GM18868 (cell line): ENCODE results near the gene ZNF555.
"Not testable (repeated sequence)": the region's sequence is repeated elsewhere in the genome, so short reads cannot be mapped to it uniquely, and the experiment has no call there.

ENCODE experiments used
- ATAC-seq: cut with Tn5 transposase; IDR thresholded peaks from one replicate; pipeline ENCODE4 v1.9.1; 2021; ENCODE audit warnings: mild to moderate bottlenecking, moderate library complexity; ENCODE audit not compliant: unreplicated experiment

The ZNF555 gene

GRCh38 chr19:2806736-2807378 is 34.4 kb upstream of the ZNF555 start:
- ATAC-seq: no peak

- no peak for ATAC-seq
These were observed 33.7 kb upstream of the ZNF555 start for GRCh38 chr19:2807379-2808128.

GRCh38 chr19:2808129-2808941 is 32.9 kb upstream of the ZNF555 start:
- ATAC-seq: no peak

- ATAC-seq: no peak
These were observed 31.7 kb upstream of the ZNF555 start for GRCh38 chr19:2809387-2810140.

GRCh38 chr19:2810141-2811091 is 30.9 kb upstream of the ZNF555 start:
- no peak for ATAC-seq

- ATAC-seq: no peak
These were observed 30.0 kb upstream of the ZNF555 start for GRCh38 chr19:2811221-2811722.

GRCh38 chr19:2811735-2812413 is 29.4 kb upstream of the ZNF555 start:
- no peak for ATAC-seq

- ATAC-seq: no peak
These were observed 28.7 kb upstream of the ZNF555 start for GRCh38 chr19:2812414-2813234.

- ATAC-seq: no peak
These were observed 27.8 kb upstream of the ZNF555 start for GRCh38 chr19:2813235-2814160.

- no peak for ATAC-seq
These were observed 26.8 kb upstream of the ZNF555 start for GRCh38 chr19:2814426-2814825.

GRCh38 chr19:2815191-2815614 is 26.1 kb upstream of the ZNF555 start:
- ATAC-seq: no peak

GRCh38 chr19:2815923-2816322 is 25.4 kb upstream of the ZNF555 start:
- ATAC-seq: no peak

- ATAC-seq: no peak
These were observed 24.6 kb upstream of the ZNF555 start for GRCh38 chr19:2816641-2817040.

- ATAC-seq: not testable (repeated sequence)
These were observed 23.9 kb upstream of the ZNF555 start for GRCh38 chr19:2817237-2817829.

GRCh38 chr19:2819540-2820111 is 21.6 kb upstream of the ZNF555 start, which contains the start of gene ZNF554:
Gene ZNF554 (plus strand): TSS chr19:2819868. CDS start chr19:2820072, 204 bp downstream.
- peak; percentile 81 for ATAC-seq

- ATAC-seq: no peak
These were observed 21.1 kb upstream of the ZNF555 start for GRCh38 chr19:2820112-2820702.
